Measurements from ENCODE around the gene TRIM5.
A peak's percentile ranks its signal among the peaks of the same experiment; 100 is the strongest.

Gene TRIM5

DNA sequence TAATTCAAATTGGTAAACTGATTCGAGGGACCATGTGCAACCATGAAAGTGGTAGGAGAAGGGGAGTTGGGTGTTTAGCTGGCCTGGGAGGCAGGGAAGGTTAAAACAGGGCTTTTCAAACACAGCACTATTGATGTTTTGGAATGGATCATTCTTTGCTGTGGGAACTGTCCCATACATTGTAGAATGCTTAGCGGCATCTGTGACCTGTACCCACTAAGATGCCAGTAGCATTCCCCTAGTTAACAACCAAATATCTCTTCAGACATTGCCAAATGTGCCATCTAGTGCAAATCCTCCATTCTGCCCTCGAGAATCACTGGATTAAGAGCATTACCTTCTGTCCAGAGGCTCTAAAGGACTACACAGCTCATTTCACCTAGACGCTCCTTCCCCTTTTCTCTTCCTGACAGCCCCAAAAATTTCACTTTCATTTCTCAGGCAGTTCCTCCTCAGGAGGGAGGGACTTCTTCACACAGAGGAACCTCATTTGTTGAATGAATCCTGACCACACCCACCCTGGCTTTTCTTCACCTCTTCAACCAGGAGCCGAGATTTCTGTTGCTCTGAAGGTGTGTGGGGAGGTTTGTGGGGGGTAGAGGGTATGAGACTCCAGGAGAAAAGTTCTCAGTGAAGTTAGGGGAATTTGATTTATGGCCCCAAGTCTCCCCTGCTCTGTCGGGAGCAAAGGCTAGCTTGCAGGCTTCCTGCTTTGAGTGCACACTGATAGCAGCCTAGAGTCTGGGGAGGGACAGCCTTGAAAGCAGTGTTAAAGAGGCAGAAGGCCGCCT lies 60.2 kb downstream of the TRIM5 start, which contains the start of gene TRIM34:
Gene TRIM34 (plus strand): TSS at position 513 of the 791 bp plus-strand sequence. CDS start 7,331 bp downstream, outside the sequence.
- peak; percentile 75 to 87 (median 82) for DNase-seq

DNA sequence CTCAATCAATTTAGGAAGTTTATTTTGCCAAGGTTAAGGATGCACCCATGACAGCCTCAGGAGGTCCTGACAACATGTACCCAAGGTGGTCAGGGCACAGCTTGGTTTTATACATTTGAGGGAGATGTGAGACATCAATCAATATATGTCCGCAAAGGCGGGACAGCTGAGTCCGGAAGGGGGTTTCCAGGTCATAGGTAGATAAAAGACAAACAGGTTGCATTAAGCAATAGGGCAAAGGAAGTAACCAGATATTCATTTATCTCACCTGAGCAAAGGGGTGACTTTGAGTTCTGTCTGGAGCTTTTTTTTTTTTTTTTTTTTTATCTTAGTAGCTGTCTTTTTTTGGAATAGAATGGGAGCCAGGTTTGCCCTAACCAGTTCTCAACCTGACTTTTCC lies 62.1 kb downstream of the TRIM5 start:
- no peak for DNase-seq

DNA sequence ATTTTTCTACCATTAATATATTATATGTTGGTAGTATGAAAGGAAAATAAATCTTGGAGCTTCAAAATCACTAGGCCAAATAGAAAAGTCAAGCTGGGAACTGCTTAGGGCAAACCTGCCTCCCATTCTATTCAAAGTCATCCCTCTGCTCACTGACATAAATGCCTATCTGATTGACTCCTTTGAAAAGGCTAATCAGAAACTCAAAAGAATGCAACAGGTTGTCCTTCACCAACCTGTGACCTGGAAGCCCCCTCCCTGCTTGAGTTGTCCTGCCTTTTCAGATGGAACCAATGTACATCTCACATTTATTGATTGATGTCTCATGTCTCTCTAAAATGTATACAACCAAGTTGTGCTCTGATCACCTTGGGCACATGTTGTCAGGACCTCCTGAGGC lies 63.3 kb downstream of the TRIM5 start:
- DNase-seq: no peak

DNA sequence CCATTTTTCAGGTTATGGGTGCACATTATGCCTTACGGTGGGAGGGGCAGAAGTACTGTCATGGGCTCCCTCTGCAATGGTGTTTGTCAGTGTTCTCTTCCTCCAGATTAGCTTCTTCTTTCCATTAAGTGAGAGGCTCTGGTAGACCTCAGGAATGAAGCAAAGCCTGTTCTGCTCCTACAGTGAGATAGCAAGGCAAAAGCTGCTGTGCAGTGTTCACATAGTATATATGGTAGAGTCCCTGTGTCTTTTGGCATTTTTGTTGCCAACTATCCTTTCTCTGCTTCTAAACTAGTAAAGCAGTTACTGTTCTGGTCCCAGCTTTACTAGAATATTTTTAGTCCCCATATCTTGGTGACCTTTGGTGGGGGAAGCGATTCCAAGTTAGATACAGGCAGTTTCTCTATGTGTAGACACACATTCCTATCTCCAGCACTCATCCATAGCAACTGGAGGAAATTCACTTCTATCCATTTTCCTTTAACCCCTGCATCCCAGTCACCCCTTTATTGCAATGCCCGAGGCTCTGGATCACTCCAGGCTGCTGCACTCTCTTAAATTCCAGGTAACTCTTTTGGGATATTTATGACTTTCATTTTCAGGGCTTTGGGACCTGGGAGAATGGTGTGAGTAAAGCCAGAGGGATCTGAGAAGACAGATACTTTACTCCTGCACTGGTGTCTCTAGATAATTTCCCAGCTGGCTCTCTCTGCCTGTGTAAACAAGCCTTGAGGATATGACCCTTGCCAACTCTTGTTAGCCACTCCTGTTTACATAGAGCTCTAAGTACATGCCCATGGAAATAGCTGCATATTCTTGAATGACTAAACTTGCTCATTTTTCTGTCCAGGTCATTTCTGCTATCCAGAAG lies 64.0 kb downstream of the TRIM5 start:
- no peak for DNase-seq

DNA sequence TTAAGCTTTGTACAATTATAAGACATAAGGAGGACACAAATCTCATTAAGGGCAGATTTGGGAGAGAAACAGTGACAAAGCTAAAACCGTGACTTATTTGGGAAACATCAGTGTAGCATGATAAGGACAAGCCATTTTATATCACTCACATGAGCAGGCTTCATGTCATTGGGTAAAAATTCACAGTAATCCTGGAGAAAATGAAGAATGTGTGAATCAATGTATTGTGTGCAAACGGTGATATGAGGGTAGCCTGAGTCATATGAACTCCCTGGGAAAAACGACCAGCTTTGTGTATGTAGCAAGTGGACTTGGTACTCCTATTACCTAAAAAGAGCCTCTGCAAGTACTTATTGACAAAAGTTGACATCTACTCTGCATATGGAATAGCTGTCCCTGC lies 66.1 kb downstream of the TRIM5 start:
- no peak for DNase-seq
